ENCODE measurements around the gene VKORC1L1.
"Not testable (repeated sequence)": the region's sequence is repeated elsewhere in the genome, so short reads cannot be mapped to it uniquely, and the experiment has no call there.

The VKORC1L1 gene

GRCh38 chr7:65945787-65946186 lies 72.9 kb downstream of the VKORC1L1 start:
- DNase-seq = not testable (repeated sequence)

GRCh38 chr7:65946904-65947303 lies 74.0 kb downstream of the VKORC1L1 start:
- DNase-seq = no peak

- no peak for DNase-seq
These were observed 79.1 kb downstream of the VKORC1L1 start for GRCh38 chr7:65951837-65952578.

GRCh38 chr7:65953001-65953720 lies 80.3 kb downstream of the VKORC1L1 start:
- no peak for DNase-seq

- no peak for DNase-seq
These were observed 81.1 kb downstream of the VKORC1L1 start for GRCh38 chr7:65953890-65954450.

GRCh38 chr7:65955718-65956117 lies 82.8 kb downstream of the VKORC1L1 start:
- DNase-seq = no peak

GRCh38 chr7:65960351-65961074 lies 87.6 kb downstream of the VKORC1L1 start:
- DNase-seq = no peak

GRCh38 chr7:65962033-65962432 lies 89.2 kb downstream of the VKORC1L1 start:
- no peak for DNase-seq

- DNase-seq = not testable (repeated sequence)
These were observed 91.8 kb downstream of the VKORC1L1 start for GRCh38 chr7:65964671-65965070.

- DNase-seq = no peak
These were observed 93.3 kb downstream of the VKORC1L1 start for GRCh38 chr7:65966146-65966545.

- no peak for DNase-seq
These were observed 94.7 kb downstream of the VKORC1L1 start for GRCh38 chr7:65967361-65968155.

- no peak for DNase-seq
These were observed 95.6 kb downstream of the VKORC1L1 start for GRCh38 chr7:65968256-65969185.

GRCh38 chr7:65971021-65971420 lies 98.1 kb downstream of the VKORC1L1 start:
- no peak for DNase-seq

- no peak for DNase-seq
These were observed 100.1 kb downstream of the VKORC1L1 start for GRCh38 chr7:65972976-65973375.

GRCh38 chr7:65974191-65974801 lies 101.4 kb downstream of the VKORC1L1 start:
- no peak for DNase-seq

- DNase-seq = no peak
These were observed 102.0 kb downstream of the VKORC1L1 start for GRCh38 chr7:65974876-65975275.

GRCh38 chr7:65975814-65976445 lies 103.1 kb downstream of the VKORC1L1 start:
- no peak for DNase-seq

- DNase-seq = no peak
These were observed 103.9 kb downstream of the VKORC1L1 start for GRCh38 chr7:65976659-65977196.

GRCh38 chr7:65978891-65979582 lies 106.2 kb downstream of the VKORC1L1 start:
- no peak for DNase-seq

Measured in CD4-positive, alpha-beta T cell treated with Interleukin-6 for 4 hours (primary cell).